Mesendoderm (in vitro differentiated cells): ENCODE data around the gene TAC4.

Source experiments
- DNase-seq: peaks from one replicate; pipeline ENCODE4 v3.0.0; 2013
- H2AK5ac ChIP-seq: 2 replicates; pipeline ENCODE4 v1.6.1; 2013; ENCODE audit warnings: low read length, inconsistent platforms
- H2BK120ac ChIP-seq: 2 replicates; pipeline ENCODE4 v1.6.1; 2013; ENCODE audit warnings: low read depth, mild to moderate bottlenecking, low read length, moderate library complexity, mixed read lengths
- H2BK15ac ChIP-seq: replicated peaks from 2 replicates; pipeline ENCODE4 v1.6.1; 2013; ENCODE audit warnings: low read depth, mild to moderate bottlenecking, moderate library complexity
- H2BK5ac ChIP-seq: 2 replicates; pipeline ENCODE4 v1.6.1; 2013; ENCODE audit warnings: low read length, inconsistent platforms
- H3K18ac ChIP-seq: 2 replicates; pipeline ENCODE4 v1.6.1; 2013; ENCODE audit warnings: mild to moderate bottlenecking, low read length, mixed read lengths
- H3K23ac ChIP-seq: one replicate; pipeline ENCODE4 v1.6.1; 2013; ENCODE audit warnings: low read length
- H3K27ac ChIP-seq: 2 replicates; pipeline ENCODE4 v1.5.1; 2013; ENCODE audit warnings: low read depth, mild to moderate bottlenecking, inconsistent platforms, low read length, moderate library complexity
- H3K27me3 ChIP-seq: 2 replicates; pipeline ENCODE4 v1.6.1; 2013; ENCODE audit warnings: low read length, control low read depth, mild to moderate bottlenecking, inconsistent platforms; ENCODE audit not compliant: insufficient read depth, poor library complexity
- H3K36me3 ChIP-seq: 2 replicates; pipeline ENCODE4 v1.6.1; 2013; ENCODE audit warnings: low read length, inconsistent platforms; ENCODE audit not compliant: control insufficient read depth, insufficient read depth
- H3K4ac ChIP-seq: one replicate; pipeline ENCODE4 v1.6.1; 2013; ENCODE audit warnings: low read depth, mild to moderate bottlenecking, low read length, moderate library complexity
- H3K4me1 ChIP-seq: 2 replicates; pipeline ENCODE4 v1.6.1; 2013; ENCODE audit warnings: low read depth, low read length, inconsistent platforms; ENCODE audit not compliant: control insufficient read depth
- H3K4me2 ChIP-seq: 2 replicates; pipeline ENCODE4 v1.6.1; 2013; ENCODE audit warnings: low read length
- H3K4me3 ChIP-seq: 2 replicates; pipeline ENCODE4 v1.5.1; 2013; ENCODE audit warnings: mild to moderate bottlenecking, low read length
- H3K56ac ChIP-seq: one replicate; pipeline ENCODE4 v1.6.1; 2013; ENCODE audit warnings: low read length
- H3K79me1 ChIP-seq: 2 replicates; pipeline ENCODE4 v1.6.1; 2013; ENCODE audit warnings: low read length, inconsistent platforms
- H3K79me2 ChIP-seq: 2 replicates; pipeline ENCODE4 v1.6.1; 2013; ENCODE audit warnings: mild to moderate bottlenecking, low read length; ENCODE audit not compliant: control insufficient read depth, insufficient read depth
- H3K9ac ChIP-seq: 2 replicates; pipeline ENCODE4 v1.6.1; 2013; ENCODE audit warnings: low read length, inconsistent platforms
- H4K5ac ChIP-seq: one replicate; pipeline ENCODE4 v1.6.1; 2013; ENCODE audit warnings: low read length
- H4K8ac ChIP-seq: one replicate; pipeline ENCODE4 v1.6.1; 2013; ENCODE audit warnings: low read depth, mild to moderate bottlenecking, control low read depth, low read length, moderate library complexity
- WGBS: extraction: QIAGEN DNeasy Blood & Tissue Kit; methylation state at CpG from one replicate; pipeline ENCODE4 v1.1.7; 2013; ENCODE audit warnings: low lambda C conversion rate, missing lambda C conversion rate; ENCODE audit not compliant: insufficient coverage; ENCODE audit errors: extremely low coverage; 5-methylcytosine and 5-hydroxymethylcytosine counted together

The TAC4 gene

GRCh38 chr17:49853470-49854015 is 5.7 kb upstream of the TAC4 start:
- WGBS: no CpG with 5 or more reads among the region's 10 CpGs
- no peak overlapping the region for H3K18ac ChIP-seq
- no peak overlapping the region for H2AK5ac ChIP-seq
- H3K56ac ChIP-seq: no peak overlapping the region
- no peak overlapping the region for H4K8ac ChIP-seq
- H3K27me3 ChIP-seq: no peaks in the 10 kb centered on the region
- H4K5ac ChIP-seq: no peak overlapping the region
- no peaks in the 10 kb centered on the region for H3K4me1 ChIP-seq
- no peaks in the 10 kb centered on the region for H3K79me2 ChIP-seq
- no peak overlapping the region for H3K23ac ChIP-seq
- no peaks in the 10 kb centered on the region for H3K36me3 ChIP-seq
- H3K4me2 ChIP-seq: no peak overlapping the region
- no peaks in the 10 kb centered on the region for H3K79me1 ChIP-seq
- H3K4me3 ChIP-seq: no peak overlapping the region
- no peak overlapping the region for H3K9ac ChIP-seq
- H3K4ac ChIP-seq: no peak overlapping the region
- H2BK120ac ChIP-seq: no peak overlapping the region
- no peak overlapping the region for H2BK15ac ChIP-seq
- no peak overlapping the region for H3K27ac ChIP-seq
- H2BK5ac ChIP-seq: no peak overlapping the region
- no peak for DNase-seq

DNA sequence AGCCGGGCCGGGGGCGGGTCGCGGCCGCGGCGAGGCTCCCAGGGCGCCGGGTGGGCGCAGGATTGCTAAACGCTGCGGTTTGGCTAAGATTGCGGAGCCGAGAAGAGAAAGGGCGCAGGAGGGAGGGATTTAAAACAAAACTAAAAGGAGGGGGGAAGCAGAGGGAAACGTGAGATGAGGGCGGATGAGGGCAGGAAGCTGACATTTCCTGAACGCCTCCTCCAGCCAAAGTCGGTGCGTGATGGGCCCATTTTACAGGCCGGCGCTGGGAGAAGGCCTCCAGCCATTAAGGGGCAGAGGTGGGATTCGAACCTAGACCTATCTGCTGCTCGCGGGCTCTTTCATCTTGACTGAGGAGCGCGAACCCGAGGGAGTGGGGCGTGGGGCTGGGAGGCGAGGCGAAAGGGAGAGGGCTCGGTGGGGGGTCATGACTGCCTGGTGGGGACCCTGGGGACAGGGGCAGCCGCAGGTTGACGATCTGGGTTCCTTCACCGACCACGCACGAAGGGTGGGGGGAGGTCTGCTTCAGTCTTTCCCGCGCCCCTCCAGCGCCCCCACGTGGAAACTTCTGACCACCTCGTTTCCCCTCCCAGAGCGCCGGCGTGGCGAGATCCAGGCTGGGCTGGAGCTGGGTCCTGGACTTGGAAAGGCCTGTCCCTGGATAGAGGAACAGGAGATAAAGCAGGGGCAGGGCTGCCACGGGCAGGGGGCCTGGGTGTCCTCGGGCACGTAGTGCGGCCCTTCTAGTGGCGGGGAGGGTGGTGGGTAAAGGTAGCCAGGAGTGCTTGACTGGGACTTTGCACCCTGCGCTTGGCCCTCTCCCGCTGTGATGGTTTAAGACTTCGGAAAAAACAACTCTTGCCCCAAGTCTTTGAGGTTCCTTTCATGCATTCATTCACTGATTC is 3.8 kb upstream of the TAC4 start:
- Histone ChIP-seq H3K9ac (peak overlapping the region; percentile 54), H2BK5ac (no peak overlapping the region), H3K4ac (no peak overlapping the region), H3K36me3 (no peaks in the 10 kb centered on the region), H3K27ac (no peak overlapping the region), H3K79me1 (no peaks in the 10 kb centered on the region), H3K27me3 (no peaks in the 10 kb centered on the region), H2BK15ac (no peak overlapping the region), H2AK5ac (no peak overlapping the region), H4K8ac (no peak overlapping the region), H3K18ac (no peak overlapping the region), H3K79me2 (no peaks in the 10 kb centered on the region), H3K4me2 (peak overlapping the region; percentile 66), H3K56ac (peak overlapping the region; percentile 84), H2BK120ac (no peak overlapping the region), H3K4me3 (no peak overlapping the region), H3K4me1 (no peaks in the 10 kb centered on the region), H3K23ac (no peak overlapping the region), H4K5ac (no peak overlapping the region)
- peak; percentile 79 for DNase-seq
- WGBS: no CpG with 5 or more reads among the region's 55 CpGs

GRCh38 chr17:49850772-49851386 is 3.0 kb upstream of the TAC4 start:
- H3K79me2 ChIP-seq: no peaks in the 10 kb centered on the region
- H2BK5ac ChIP-seq: no peak overlapping the region
- H3K27me3 ChIP-seq: no peaks in the 10 kb centered on the region
- peak overlapping the region; percentile 66 for H3K4me2 ChIP-seq
- no peak overlapping the region for H4K8ac ChIP-seq
- H2BK15ac ChIP-seq: no peak overlapping the region
- no peaks in the 10 kb centered on the region for H3K4me1 ChIP-seq
- H4K5ac ChIP-seq: no peak overlapping the region
- H3K9ac ChIP-seq: peak overlapping the region; percentile 54
- no peak overlapping the region for H3K4ac ChIP-seq
- no CpG with 5 or more reads among the region's 61 CpGs for WGBS
- peak overlapping the region; percentile 10 for H3K18ac ChIP-seq
- H3K56ac ChIP-seq: peak overlapping the region; percentile 84
- peak overlapping the region; percentile 1 for H3K4me3 ChIP-seq
- no peaks in the 10 kb centered on the region for H3K36me3 ChIP-seq
- H2BK120ac ChIP-seq: no peak overlapping the region
- DNase-seq: no peak
- H2AK5ac ChIP-seq: no peak overlapping the region
- no peaks in the 10 kb centered on the region for H3K79me1 ChIP-seq
- H3K27ac ChIP-seq: no peak overlapping the region
- H3K23ac ChIP-seq: no peak overlapping the region

DNA sequence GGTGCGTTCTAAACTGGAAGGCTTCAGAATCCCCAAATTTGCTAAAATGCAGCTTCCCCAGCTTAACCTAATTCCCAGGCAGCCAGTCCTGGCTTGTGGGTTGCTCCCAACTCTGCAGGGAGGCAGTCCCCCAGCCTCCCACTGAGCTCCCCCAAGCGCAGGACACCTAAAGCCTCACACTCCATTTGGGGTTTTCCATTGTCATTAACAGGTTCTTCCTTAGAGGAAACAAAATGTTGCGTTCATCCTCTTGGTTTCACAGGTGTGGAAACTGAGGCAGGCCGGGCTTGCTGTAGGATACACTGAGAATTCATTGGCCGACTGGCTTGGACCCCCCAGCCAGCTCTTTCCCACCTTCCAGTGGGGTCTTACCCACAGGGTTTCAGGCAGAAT is 2.3 kb upstream of the TAC4 start:
- Histone ChIP-seq H3K18ac (no peak overlapping the region), H3K4me2 (no peak overlapping the region), H3K36me3 (no peaks in the 10 kb centered on the region), H4K8ac (no peak overlapping the region), H4K5ac (no peak overlapping the region), H3K79me1 (no peaks in the 10 kb centered on the region), H3K27ac (no peak overlapping the region), H3K4me1 (no peaks in the 10 kb centered on the region), H3K23ac (no peak overlapping the region), H2BK120ac (no peak overlapping the region), H3K79me2 (no peaks in the 10 kb centered on the region), H2AK5ac (no peak overlapping the region), H2BK5ac (no peak overlapping the region), H3K4me3 (no peak overlapping the region), H3K4ac (no peak overlapping the region), H3K27me3 (no peaks in the 10 kb centered on the region), H3K9ac (no peak overlapping the region), H2BK15ac (no peak overlapping the region), H3K56ac (no peak overlapping the region)
- DNase-seq: no peak
- no CpG with 5 or more reads among the region's 5 CpGs for WGBS

- no peak overlapping the region for H2BK120ac ChIP-seq
- H2BK15ac ChIP-seq: no peak overlapping the region
- no peak overlapping the region for H3K18ac ChIP-seq
- no peaks in the 10 kb centered on the region for H3K27me3 ChIP-seq
- H3K79me1 ChIP-seq: no peaks in the 10 kb centered on the region
- H3K79me2 ChIP-seq: no peaks in the 10 kb centered on the region
- no peak overlapping the region for H3K4ac ChIP-seq
- H3K36me3 ChIP-seq: peaks cover 4% of the 10 kb centered on the region
- no peak overlapping the region for H3K4me3 ChIP-seq
- H3K56ac ChIP-seq: no peak overlapping the region
- no peak overlapping the region for H3K4me2 ChIP-seq
- no peak overlapping the region for H2BK5ac ChIP-seq
- H3K4me1 ChIP-seq: no peaks in the 10 kb centered on the region
- no peak overlapping the region for H3K9ac ChIP-seq
- no peak overlapping the region for H2AK5ac ChIP-seq
- no peak overlapping the region for H3K23ac ChIP-seq
- H4K8ac ChIP-seq: no peak overlapping the region
- no peak overlapping the region for H3K27ac ChIP-seq
- H4K5ac ChIP-seq: no peak overlapping the region
- WGBS: no CpG with 5 or more reads among the region's 5 CpGs
- DNase-seq: no peak
Measured at GRCh38 chr17:49848739-49849138, 870 bp upstream of the TAC4 start.
